ENCODE data around the gene FOXN1. TPM values are rescaled to one million over a fixed set of nuclear protein-coding genes. Genes with fewer than 3 reads are reported as not detected.

FOXN1 gene
- total RNA-seq, 4 donors from 2014 or later = 0.14 to 0.32 TPM; not detected in 2

DNA sequence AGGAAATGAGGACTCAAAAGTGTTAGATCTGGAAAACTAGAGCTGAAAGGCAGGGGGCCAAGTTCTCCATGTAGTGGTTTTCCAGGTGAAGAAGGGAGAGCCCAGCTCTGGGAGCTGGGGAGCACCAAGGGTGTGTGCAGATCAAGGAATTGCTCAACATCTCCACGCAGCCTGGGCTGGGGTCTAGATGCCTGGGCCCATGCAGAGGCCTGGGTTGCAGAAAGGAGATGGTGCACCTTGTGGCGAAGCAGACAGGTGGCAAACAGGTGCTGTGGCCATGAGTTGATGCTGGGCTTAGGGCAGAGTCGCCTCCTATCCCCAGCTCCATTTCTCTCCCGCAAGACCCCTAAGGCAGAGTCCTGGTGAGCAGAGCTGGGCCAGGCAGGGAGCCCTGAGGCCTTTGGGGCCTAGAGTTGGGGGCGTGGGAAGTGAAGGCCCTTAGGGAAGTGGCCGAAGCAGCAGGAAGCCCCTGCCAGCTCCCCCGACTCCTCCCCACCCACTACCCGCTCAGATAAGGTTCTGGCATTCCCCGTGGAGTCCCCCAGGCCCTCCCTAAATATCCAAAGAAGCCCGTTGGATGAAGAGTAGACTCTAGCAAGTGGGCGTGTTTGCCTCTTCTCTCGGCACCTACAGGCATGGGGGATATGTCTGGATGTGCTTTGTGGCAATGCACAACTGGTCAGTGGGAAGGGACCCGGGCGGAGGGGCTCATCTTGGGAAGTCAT, 777 bp downstream of the FOXN1 start:
- H3K36me3 ChIP-seq = no peaks in the 10 kb centered on the region
- H3K4me1 ChIP-seq = peaks cover 0 to 11% (median 5%) of the 10 kb centered on the region in 4 donors
- H3K27me3 ChIP-seq = peaks cover 17% of the 10 kb centered on the region
- no peak overlapping the region for H3K4me3 ChIP-seq
- no peak for TF ChIP-seq POLR2AphosphoS5 (IDR thresholded peaks at IDR 0.05)
- no peak for TF ChIP-seq POLR2A (IDR thresholded peaks at IDR 0.05)
- TF ChIP-seq EP300 (IDR thresholded peaks at IDR 0.05; ENCODE audit: low read depth) = no peak
- TF ChIP-seq, protein P1, sequence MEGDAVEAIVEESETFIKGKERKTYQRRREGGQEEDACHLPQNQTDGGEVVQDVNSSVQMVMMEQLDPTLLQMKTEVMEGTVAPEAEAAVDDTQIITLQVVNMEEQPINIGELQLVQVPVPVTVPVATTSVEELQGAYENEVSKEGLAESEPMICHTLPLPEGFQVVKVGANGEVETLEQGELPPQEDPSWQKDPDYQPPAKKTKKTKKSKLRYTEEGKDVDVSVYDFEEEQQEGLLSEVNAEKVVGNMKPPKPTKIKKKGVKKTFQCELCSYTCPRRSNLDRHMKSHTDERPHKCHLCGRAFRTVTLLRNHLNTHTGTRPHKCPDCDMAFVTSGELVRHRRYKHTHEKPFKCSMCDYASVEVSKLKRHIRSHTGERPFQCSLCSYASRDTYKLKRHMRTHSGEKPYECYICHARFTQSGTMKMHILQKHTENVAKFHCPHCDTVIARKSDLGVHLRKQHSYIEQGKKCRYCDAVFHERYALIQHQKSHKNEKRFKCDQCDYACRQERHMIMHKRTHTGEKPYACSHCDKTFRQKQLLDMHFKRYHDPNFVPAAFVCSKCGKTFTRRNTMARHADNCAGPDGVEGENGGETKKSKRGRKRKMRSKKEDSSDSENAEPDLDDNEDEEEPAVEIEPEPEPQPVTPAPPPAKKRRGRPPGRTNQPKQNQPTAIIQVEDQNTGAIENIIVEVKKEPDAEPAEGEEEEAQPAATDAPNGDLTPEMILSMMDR (IDR thresholded peaks at IDR 0.05) = no peak
- in situ Hi-C loops (cut with MboI; ENCODE audit: low pct_ligation_motif_present in 1 of 4, low pct_unique_long_range_greater_than_20kb in 1 of 4, low sequenced_read_pairs in 3 of 4) = no loop called here
- no peaks in the 10 kb centered on the region for H3K9me3 ChIP-seq
- intact Hi-C loops (cut with DNase I; ENCODE audit: low total_unique reads) = no loop called here
- 79 to 100% methylated on average over 2 to 14 of the region's 14 CpGs for WGBS, 2 donors (ENCODE audit: low coverage in 1 of 2)
- no peak overlapping the region for H3K27ac ChIP-seq
- DNase-seq = no peak

DNA sequence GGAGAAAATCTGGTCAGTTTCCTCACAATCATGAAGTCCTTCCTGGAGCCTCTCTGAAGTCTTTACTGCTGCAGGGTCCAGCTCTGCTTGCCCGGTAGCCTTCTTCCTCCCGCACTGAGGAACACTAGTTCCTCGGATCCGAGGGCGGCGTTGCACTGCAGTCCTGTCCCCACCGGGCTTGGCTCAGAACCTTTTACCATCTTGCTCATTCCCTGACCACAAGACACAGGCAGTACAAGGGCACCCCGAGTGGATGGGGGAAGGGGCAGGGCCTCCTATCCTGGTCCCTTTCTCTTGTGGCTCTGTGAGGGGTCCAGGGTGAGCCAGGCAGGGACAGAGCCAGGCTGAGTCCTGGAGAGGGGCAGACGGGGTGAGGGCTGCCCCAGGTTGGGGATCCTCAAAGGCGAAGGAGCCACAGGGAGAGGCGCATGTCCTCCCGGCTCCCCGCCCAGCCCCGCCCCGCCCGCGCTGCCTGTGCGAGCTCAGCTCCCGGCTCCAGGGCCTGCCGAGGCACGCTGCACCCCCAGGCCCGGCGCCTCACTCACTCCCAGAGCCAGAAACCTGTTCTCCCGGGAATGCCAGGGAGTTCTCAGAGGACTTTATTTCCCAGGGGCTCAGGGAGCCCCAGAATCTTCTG, 1.5 kb downstream of the FOXN1 start:
- Histone ChIP-seq H3K9me3 (no peaks in the 10 kb centered on the region), H3K36me3 (no peaks in the 10 kb centered on the region), H3K27me3 (peaks cover 17% of the 10 kb centered on the region), H3K4me1 (peaks cover 0 to 7% (median 4%) of the 10 kb centered on the region in 4 donors), H3K4me3 (no peak overlapping the region), H3K27ac (no peak overlapping the region)
- intact Hi-C loops (cut with DNase I; ENCODE audit: low total_unique reads) (no loop called here), in situ Hi-C loops (cut with MboI; ENCODE audit: low pct_ligation_motif_present in 1 of 4, low pct_unique_long_range_greater_than_20kb in 1 of 4, low sequenced_read_pairs in 3 of 4) (no loop called here)
- DNase-seq = peak; percentile 48
- TF ChIP-seq EP300 (IDR thresholded peaks at IDR 0.05; ENCODE audit: low read depth) = no peak
- TF ChIP-seq, protein P1 (IDR thresholded peaks at IDR 0.05) = no peak
- TF ChIP-seq POLR2A (IDR thresholded peaks at IDR 0.05) = no peak
- 54% methylated on average over 9 of the region's 24 CpGs; no CpG with 5 or more reads in 1 of the 2 donors for WGBS, 2 donors (ENCODE audit: low coverage in 1 of 2)

DNA sequence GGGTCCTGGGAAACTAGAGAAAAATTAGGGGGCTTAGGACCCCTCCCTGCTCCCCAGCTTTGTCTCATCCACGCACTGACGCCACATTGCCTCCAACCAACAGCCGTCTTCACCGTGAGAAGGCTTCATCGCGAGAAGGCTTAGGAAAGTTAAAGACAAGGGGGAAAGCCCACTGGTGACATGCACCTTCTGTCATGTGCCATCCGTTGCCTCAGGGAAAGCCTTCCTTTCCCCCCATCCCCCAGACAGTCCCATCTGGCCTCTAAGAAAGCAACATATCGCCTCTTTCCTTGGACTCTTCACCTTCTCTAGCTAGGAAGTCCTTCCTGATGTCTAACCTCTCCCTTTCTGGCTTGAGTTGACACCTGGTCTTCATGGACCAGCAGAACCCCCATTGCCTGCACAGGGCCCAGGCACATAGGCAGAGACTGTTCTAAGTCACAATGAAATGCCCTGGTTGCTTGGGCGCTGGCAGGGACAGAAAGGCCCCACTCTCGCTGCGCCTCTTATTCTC, 2.1 kb downstream of the FOXN1 start:
- Histone ChIP-seq H3K9me3 (no peaks in the 10 kb centered on the region), H3K4me3 (no peak overlapping the region), H3K36me3 (no peaks in the 10 kb centered on the region), H3K4me1 (peaks cover 0 to 7% (median 4%) of the 10 kb centered on the region in 4 donors), H3K27ac (no peak overlapping the region), H3K27me3 (peaks cover 17% of the 10 kb centered on the region)
- 39 to 56% methylated on average over 2 to 10 of the region's 11 CpGs for WGBS, 2 donors (ENCODE audit: low coverage in 1 of 2)
- intact Hi-C loops (cut with DNase I; ENCODE audit: low total_unique reads) (no loop called here), in situ Hi-C loops (cut with MboI; ENCODE audit: low pct_ligation_motif_present in 1 of 4, low pct_unique_long_range_greater_than_20kb in 1 of 4, low sequenced_read_pairs in 3 of 4) (no loop called here)
- no peak for DNase-seq
- TF ChIP-seq EP300 (IDR thresholded peaks at IDR 0.05; ENCODE audit: low read depth) = no peak
- no peak for TF ChIP-seq POLR2A (IDR thresholded peaks at IDR 0.05)
- no peak for TF ChIP-seq POLR2AphosphoS5 (IDR thresholded peaks at IDR 0.05)
- TF ChIP-seq, protein P1 (IDR thresholded peaks at IDR 0.05) = no peak

DNA sequence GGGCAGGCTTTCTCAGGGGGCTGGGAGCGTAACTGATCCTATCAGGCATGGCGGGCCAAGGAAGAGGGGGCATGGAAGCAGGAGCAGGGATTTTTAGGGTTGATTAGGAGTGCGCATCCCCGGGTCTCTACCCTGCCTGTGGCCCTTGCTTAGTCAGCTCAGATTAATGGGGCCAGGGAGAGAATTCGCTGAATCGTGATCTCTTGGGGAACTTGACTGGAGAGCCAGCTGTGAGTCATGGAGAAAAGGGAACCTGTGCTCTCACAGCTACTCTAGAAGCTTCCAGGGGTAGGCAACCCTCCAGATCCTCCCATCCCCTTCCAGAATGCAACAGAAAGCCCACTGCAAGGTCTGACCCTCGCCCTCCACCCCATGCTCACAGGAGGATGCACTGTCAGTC, 3.6 kb downstream of the FOXN1 start:
- 76% methylated on average over 7 of the region's 7 CpGs; no CpG with 5 or more reads in 1 of the 2 donors for WGBS, 2 donors (ENCODE audit: low coverage in 1 of 2)
- no peak for TF ChIP-seq POLR2AphosphoS5 (IDR thresholded peaks at IDR 0.05)
- TF ChIP-seq EP300 (IDR thresholded peaks at IDR 0.05; ENCODE audit: low read depth) = no peak
- TF ChIP-seq POLR2A (IDR thresholded peaks at IDR 0.05) = no peak
- TF ChIP-seq, protein P1 (IDR thresholded peaks at IDR 0.05) = no peak
- H3K27ac ChIP-seq = no peak overlapping the region
- H3K4me1 ChIP-seq = peaks cover 0 to 15% (median 11%) of the 10 kb centered on the region in 4 donors
- peaks cover 17% of the 10 kb centered on the region for H3K27me3 ChIP-seq
- H3K4me3 ChIP-seq = no peak overlapping the region
- in situ Hi-C loops (cut with MboI; ENCODE audit: low pct_ligation_motif_present in 1 of 4, low pct_unique_long_range_greater_than_20kb in 1 of 4, low sequenced_read_pairs in 3 of 4) = no loop called here
- intact Hi-C loops (cut with DNase I; ENCODE audit: low total_unique reads) = no loop called here
- DNase-seq = no peak
- no peaks in the 10 kb centered on the region for H3K9me3 ChIP-seq
- no peaks in the 10 kb centered on the region for H3K36me3 ChIP-seq

Data from transverse colon (tissue), 4 donors.